ENCODE data around the gene SATL1.

SATL1 gene

GRCh38 chrX:85114776-85115175 lies 128.8 kb downstream of the SATL1 start:
- no peak for TF ChIP-seq NFIC (IDR thresholded peaks at IDR 0.05)

DNA sequence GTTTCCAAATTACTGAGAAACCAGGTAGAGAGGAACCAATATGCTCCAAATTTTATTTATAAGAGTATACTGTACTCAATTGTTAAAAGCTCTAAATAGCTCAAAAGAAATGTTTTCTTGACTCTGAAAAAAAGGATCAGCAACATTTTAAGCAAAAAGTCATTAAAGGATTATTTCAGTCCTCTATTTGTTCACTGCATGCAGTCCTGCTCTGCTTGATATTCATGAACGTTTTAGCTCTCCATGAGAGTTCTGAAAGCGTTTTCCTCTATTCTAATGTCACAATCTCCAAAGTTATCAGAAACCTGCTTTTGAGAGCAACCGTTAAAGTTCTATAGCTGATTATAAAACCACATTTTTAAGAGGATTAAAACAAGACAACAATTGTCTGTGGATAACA lies 129.4 kb downstream of the SATL1 start:
- TF ChIP-seq TAF1 (IDR thresholded peaks at IDR 0.05; ENCODE audit: low read depth): no peak
- TF ChIP-seq FOXM1 (IDR thresholded peaks at IDR 0.05; ENCODE audit: borderline replicate concordance, low read depth): no peak
- no peak for TF ChIP-seq CREB1 (IDR thresholded peaks at IDR 0.05; ENCODE audit: low read depth)
- no peak for TF ChIP-seq RAD21 (IDR thresholded peaks at IDR 0.05; ENCODE audit: low read depth)
- TF ChIP-seq REST (IDR thresholded peaks at IDR 0.05; ENCODE audit: low read depth): no peak
- no peak for TF ChIP-seq MAX (IDR thresholded peaks at IDR 0.05)
- no peak for TF ChIP-seq TCF12 (IDR thresholded peaks at IDR 0.05; ENCODE audit: low read depth)
- no peak for TF ChIP-seq CEBPB (IDR thresholded peaks at IDR 0.05)
- TF ChIP-seq EP300 (IDR thresholded peaks at IDR 0.05; ENCODE audit: borderline replicate concordance): no peak
- TF ChIP-seq TEAD4 (IDR thresholded peaks at IDR 0.05): no peak
- TF ChIP-seq NFIC (IDR thresholded peaks at IDR 0.05): no peak
- no peak for TF ChIP-seq ZBTB7A (IDR thresholded peaks at IDR 0.05; ENCODE audit: low read depth)
- no peak for TF ChIP-seq EGR1 (IDR thresholded peaks at IDR 0.05)
- TF ChIP-seq, protein P1, sequence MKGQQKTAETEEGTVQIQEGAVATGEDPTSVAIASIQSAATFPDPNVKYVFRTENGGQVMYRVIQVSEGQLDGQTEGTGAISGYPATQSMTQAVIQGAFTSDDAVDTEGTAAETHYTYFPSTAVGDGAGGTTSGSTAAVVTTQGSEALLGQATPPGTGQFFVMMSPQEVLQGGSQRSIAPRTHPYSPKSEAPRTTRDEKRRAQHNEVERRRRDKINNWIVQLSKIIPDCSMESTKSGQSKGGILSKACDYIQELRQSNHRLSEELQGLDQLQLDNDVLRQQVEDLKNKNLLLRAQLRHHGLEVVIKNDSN (IDR thresholded peaks at IDR 0.05): no peak
- TF ChIP-seq YY1 (IDR thresholded peaks at IDR 0.05; ENCODE audit: low read depth): no peak

- TF ChIP-seq TEAD4 (IDR thresholded peaks at IDR 0.05) (no peak), RAD21 (IDR thresholded peaks at IDR 0.05; ENCODE audit: low read depth) (no peak), YY1 (IDR thresholded peaks at IDR 0.05; ENCODE audit: low read depth) (no peak), REST (IDR thresholded peaks at IDR 0.05; ENCODE audit: low read depth) (no peak), NFIC (IDR thresholded peaks at IDR 0.05) (no peak), TAF1 (IDR thresholded peaks at IDR 0.05; ENCODE audit: low read depth) (no peak)
- TF ChIP-seq, protein P1 (IDR thresholded peaks at IDR 0.05): no peak
These were observed 129.8 kb downstream of the SATL1 start for GRCh38 chrX:85113746-85114145.

DNA sequence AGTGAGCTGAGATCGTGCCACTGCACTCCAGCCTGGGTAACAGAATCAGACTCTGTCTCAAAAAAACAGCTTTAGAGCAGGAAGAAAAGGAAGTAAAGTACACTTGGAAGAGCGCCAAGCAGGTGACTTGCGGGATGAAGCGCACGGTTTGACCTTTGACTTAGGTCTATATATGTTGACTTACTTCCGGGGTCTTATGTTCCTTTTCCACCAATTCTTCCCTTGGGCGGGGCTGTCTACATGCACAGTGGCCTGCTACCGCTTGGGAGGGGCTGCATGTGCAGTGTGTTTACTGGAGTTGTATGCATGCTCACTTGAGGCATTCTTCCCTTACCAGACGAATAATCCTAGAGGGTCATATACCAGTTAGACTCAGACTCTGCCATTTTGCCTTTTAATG lies 131.3 kb downstream of the SATL1 start:
- no peak for TF ChIP-seq EP300 (IDR thresholded peaks at IDR 0.05; ENCODE audit: borderline replicate concordance)
- TF ChIP-seq TEAD4 (IDR thresholded peaks at IDR 0.05): no peak
- TF ChIP-seq MAX (IDR thresholded peaks at IDR 0.05): no peak
- TF ChIP-seq, protein P1 (IDR thresholded peaks at IDR 0.05): no peak
- no peak for TF ChIP-seq REST (IDR thresholded peaks at IDR 0.05; ENCODE audit: low read depth)
- TF ChIP-seq ZBTB7A (IDR thresholded peaks at IDR 0.05; ENCODE audit: low read depth): no peak
- TF ChIP-seq TAF1 (IDR thresholded peaks at IDR 0.05; ENCODE audit: low read depth): no peak
- TF ChIP-seq NFIC (IDR thresholded peaks at IDR 0.05): no peak
- no peak for TF ChIP-seq YY1 (IDR thresholded peaks at IDR 0.05; ENCODE audit: low read depth)
- no peak for TF ChIP-seq EGR1 (IDR thresholded peaks at IDR 0.05)
- TF ChIP-seq RAD21 (IDR thresholded peaks at IDR 0.05; ENCODE audit: low read depth): no peak
- no peak for TF ChIP-seq CREB1 (IDR thresholded peaks at IDR 0.05; ENCODE audit: low read depth)
- no peak for TF ChIP-seq FOXM1 (IDR thresholded peaks at IDR 0.05; ENCODE audit: borderline replicate concordance, low read depth)
- no peak for TF ChIP-seq TCF12 (IDR thresholded peaks at IDR 0.05; ENCODE audit: low read depth)
- TF ChIP-seq CEBPB (IDR thresholded peaks at IDR 0.05): no peak
